HTR-8/SVneo (cell line): ENCODE measurements around the gene ALG12.

Experiments
- DNase-seq: peaks from one replicate; pipeline ENCODE4 v3.0.0; 2011; ENCODE audit warnings: low spot score, mixed read lengths; ENCODE audit not compliant: insufficient read length
- FAIRE-seq: peaks from 2 replicates; lab custom pipeline; 2011; peaks lifted over from hg19 to GRCh38; lab: Jason Lieb, UNC

ALG12 gene

DNA sequence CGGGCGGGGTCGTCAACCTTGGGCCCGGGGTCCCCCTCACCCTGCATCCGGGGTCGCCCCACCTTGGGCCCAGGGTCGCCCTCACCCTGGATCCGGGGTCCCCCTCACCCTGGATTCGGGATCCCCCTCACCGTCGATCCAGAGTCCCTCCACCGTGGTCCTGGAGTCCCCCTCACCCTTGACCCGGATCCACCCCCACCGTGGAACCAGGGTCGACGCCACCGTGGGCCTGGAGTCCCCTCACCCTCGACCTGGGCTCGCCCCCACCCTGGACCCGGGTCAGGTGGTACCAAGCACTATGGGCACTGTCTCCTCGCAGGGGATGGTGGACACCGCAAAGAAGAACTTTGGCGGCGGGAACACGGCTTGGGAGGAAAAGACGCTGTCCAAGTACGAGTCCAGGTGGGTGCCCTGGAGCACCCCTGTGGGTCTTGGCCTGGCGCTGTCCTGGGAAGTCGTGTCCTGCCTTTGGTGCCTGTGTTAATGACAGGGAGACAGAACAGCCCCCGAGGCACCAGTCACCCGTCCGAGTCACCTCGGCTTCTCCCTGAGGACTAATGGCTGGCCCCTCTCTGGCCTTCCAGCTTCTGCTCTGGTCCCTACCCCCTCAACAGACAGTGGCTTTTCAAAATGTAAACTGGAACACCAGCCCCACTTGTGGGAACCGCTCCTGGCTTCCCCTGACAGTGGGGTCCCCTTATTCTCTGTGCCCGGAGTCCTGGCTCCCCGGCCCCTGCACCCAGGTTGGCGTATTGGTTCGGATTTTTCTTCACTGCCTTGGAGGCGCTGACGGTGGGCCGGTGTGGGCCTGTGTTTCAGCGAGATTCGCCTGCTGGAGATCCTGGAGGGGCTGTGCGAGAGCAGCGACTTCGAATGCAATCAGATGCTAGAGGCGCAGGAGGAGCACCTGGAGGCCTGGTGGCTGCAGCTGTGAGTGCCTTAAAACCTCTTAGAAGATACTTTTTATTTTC lies 958 bp upstream of the ALG12 start:
- no peak for FAIRE-seq
- DNase-seq: no peak

DNA sequence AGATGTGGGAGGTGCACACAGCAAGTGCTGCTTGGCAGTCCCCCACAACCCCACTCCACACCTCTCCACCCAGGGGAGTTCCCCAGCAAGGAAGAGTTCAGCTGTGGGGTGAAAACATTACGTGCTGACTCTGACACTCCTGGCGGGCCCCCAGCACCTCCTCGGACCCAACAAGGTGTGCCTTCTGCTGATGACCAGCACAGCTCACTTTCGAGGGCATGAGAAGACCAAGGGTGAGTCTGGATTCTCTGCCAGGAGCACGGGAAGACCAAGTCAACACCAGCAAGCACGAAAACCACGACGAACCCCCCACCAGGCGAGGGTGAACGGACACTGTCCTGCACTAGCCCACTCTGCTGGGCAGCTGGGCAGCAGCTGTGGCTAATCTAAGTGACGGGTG lies 1.4 kb downstream of the ALG12 start:
- FAIRE-seq: no peak
- DNase-seq: no peak

DNA sequence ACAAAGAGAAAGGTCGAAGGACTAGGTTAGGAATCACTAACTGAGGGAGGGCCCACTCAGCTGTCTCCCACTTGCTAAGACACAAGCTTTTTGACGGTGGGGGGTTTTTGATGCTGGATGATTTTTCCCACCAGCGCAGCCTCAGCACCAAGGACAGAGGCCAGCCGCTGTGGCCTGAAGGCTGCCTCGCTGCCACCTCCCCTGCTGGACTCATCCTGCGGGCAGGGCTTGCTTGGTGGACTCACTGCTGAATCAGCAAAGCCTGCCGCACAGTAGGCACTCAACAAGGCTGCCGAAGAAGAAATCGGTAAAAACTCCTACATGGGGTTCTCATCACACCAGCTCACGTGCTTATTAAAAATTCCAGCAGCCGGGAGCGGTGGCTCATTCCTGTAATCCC lies 2.6 kb downstream of the ALG12 start:
- no peak for DNase-seq
- FAIRE-seq: no peak

DNA sequence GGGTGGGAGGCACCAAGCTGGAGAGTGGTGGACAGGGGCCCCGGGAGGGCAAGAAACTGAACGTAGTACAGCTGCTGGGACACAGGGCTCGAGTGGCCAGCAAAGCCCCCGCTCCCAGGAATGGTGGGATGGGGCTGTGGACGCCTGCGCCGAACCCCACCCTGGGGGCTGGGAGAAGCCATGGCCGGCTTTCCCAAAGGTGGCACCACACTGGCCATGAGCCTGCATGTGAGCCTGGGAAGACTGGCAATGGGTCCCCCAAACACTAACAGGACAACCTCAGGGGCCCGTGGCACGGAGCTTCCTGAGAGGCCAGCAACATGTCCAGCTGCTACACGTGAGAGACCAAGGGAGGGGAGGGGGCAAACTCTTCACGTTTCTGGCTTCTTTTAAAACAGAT lies 4.0 kb downstream of the ALG12 start:
- DNase-seq: no peak
- no peak for FAIRE-seq

DNA sequence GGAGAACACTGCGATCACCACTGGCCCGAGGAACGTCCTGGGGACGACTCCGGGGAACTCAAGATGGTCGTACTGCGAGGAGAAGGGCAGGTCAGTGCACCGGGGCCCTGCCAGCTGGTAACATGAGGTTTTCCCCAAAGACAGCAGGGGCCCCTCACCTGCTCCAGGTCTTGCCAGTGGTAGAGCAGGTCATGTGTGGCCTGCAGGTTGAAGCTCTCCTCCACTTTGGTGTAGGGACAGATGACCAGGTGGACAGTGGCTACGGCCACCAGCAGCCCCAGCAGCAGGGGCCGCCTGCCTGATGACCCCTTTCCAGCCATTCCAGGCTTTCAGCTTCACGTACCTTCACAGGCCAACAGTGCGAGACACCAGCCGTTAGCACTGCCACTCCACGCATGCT lies 4.8 kb downstream of the ALG12 start:
- FAIRE-seq: no peak

DNA sequence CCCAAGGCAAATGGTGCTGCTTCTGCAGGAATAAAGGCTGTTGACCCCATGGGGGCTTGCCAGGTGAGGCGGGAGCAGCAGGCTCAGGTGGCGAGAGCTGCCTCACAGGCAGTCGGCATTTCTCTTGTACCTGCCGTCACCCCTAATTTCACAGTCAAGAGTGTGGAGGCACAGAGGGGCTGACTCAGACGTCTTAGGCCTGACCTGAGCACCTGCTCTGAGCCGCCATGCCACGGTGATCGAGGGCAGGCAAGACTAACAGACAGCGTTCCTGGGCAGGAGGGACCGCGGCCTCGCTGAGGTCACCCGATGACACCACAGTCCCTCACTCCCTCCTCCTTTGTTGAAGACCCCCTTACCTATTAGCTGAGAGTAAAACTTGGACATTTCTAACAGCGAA lies 5.2 kb downstream of the ALG12 start:
- no peak for FAIRE-seq
- DNase-seq: no peak

More for the DNA sequence above, 4.8 kb downstream of the ALG12 start:
- no peak for DNase-seq

DNA sequence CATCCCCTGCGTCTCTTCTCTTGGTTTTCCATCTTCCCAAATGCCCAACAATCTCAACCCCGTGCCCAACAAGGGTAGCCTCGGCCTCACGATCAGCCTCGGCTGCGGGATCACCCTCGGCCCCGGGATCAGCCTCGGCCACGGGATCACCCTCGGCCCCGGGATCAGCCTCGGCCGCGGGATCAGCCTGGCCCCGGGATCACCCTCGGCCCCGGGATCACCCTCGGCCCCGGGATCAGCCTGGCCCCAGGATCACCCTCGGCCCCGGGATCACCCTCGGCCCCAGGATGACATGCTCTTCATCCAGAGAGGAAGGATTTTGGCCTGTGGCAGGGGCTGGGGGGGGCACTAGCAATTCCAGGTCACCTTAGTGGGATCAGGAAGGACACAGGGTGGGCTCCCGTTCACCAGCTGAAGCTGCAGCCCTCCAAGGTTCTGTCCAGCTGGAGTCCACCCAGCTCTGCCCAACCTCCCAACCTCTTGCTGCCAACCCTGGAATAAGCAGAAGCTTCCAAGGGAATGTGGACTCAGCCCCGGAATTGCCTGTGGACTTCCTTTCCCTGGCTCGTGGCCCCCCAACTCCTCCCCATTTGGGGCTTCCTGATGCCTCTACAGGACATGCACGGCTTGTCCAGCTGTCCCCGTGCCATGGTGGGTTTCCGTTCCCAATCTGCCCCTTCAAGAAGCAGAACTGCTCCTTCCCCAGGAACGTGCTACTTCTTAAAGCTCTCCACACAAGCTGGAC lies 6.2 kb downstream of the ALG12 start:
- DNase-seq (no peak), FAIRE-seq (no peak)

DNA sequence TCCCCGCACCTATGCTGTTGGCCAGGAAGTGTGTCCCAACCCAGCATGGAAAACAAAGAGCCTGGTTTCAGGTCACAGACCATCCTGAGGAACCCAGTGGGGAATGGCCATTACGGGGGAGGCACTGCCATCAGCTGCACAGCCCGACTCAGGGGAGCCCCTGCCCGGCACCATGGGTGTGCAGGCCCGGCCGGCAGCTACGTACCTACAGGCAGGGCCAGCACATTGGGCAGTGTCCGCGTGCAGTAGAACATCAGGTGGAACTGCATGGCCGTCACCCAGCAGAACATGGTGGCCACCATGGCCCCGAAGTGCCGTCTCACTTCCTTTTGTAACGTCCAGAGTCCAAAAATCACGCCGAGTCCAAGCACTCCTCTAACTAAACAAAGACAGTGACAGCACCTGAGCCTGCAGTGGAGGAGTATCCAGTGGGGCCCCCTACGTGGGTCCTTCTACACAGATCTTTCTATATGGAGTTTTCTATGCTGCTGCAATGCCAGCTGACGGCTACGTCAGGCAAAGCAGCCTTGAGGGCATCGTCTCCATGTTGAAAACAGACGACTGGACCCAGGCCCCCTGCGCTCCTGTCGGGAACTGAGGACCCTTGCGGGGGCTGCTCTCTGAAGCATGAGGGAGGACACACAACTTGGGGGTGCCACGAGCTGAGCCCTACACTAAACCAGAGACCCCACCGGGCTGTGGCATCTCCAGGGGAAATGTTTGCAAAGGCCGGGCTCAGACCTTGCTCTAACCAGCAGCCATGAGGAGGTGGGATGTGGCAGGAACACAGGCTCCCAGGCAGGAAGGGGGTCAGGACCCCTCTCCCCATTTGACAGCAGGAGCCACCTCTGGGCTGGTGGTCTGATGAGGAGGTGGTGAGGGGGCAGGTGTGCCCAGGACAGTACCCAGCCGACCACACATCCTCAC lies 7.7 kb downstream of the ALG12 start:
- FAIRE-seq (no peak), DNase-seq (no peak)

DNA sequence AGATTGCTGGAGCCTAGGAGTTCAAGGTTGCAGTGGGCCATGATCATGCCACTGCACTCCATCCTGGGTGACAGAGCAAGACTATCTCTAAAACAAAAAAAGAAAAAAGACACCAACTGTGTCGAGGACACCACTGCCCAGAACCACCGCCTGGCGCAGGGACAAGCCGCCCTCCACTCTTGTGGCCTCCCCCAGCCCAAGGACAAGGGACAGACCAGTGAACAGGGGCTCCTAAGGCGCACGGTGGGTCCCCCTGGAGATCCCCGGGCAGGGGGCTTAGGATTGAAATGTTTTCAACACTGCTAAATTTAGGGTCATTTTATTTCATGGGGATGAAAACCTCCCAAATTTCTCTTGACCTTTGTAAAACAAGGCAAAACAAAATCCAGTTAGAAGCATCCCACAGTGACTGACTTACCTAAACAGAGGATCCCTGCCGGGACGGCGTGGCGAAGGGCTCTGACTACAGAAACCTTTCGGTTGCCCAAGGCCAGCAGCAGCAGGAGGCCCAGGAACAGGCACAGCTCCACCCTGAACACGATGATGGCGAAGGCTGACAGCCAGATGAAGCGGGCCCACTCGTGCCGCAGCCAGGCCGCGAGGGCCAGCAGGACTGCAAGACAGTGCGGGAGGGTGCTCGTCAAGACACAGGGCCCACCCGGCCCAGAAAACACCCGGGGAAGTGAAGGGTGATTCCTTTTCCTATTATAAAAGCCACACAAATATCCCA lies 8.6 kb downstream of the ALG12 start:
- no peak for FAIRE-seq

DNA sequence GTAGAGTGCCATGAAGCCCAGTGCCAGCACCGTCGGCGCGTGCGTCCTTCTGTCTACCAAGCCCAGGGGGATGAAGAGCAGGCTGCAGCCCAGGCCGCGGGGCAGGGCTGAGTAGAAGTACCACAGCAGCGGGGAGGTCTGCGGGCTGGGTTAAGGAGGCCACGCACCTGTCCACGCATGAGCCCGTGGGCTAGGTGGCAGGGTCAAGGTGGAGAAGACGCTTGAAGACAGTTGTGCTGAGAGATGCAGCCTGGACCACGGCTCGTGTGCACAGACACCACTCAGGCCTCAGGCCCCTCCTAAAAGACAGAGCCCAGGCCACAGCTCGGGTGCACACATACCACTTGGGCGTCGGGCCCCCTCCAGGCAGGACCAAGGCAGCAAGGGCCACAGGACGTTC lies 10.4 kb downstream of the ALG12 start:
- DNase-seq (no peak), FAIRE-seq (no peak)

More for the DNA sequence above, 8.6 kb downstream of the ALG12 start:
- DNase-seq: no peak

DNA sequence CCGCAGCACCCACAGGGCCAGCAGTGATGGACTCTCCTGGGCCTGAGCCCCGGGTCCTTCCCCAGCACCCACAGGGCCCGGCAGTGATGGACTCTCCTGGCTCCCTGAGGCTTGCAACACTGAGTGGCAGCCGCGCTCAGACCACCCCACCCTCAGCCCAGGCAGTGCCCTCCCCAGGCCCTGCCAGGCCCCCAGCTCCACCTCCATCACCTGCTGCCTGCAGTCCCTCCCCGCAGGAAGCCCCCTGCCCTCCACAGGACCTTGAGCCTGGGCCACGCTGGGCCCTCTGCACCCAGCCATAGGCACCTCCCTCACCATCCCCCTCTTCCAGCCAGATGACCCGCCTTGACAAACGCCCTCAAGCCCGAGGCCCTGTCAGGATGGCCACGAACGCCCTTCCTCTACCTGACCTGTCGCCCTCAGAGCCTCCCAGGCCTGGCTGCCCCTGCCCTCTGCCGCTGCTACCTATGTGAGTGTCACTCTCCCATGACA lies 11.4 kb downstream of the ALG12 start:
- DNase-seq (no peak), FAIRE-seq (no peak)

DNA sequence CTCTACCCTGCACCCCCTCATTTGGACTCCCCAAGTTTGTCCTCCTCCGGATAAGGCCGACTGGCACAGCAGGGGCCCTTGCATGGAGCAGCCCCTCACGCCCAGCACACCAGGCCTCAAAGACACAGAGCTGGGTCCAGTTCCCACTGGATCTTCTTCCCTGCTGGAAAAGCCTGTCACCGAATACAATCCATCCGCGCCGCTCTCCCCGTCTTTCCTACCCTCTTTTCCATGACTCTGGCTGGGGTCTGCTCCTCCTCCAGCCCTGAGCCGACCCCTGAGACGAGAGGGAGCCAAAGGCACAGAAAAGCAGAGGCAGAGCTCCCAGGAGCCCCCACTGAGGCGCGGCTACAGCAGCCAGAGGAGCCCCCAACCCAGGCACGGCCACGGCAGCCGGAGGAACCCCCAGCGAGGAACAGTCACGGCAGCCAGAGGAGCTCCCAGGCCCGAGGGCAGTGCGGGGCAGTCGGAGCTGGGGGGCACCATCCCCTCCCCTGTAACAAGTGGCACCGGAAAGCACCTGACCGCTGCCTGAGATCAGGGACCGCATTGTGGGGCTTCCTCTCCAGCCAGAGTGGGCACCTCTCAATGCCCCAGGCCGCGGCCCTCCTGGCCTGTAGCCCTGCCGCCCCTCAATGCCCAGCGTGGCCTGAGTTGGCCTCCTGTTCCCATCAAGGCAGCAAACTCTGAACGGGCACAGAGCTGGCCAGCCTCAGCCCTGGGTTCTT lies 12.0 kb downstream of the ALG12 start:
- no peak for FAIRE-seq
- DNase-seq: no peak

DNA sequence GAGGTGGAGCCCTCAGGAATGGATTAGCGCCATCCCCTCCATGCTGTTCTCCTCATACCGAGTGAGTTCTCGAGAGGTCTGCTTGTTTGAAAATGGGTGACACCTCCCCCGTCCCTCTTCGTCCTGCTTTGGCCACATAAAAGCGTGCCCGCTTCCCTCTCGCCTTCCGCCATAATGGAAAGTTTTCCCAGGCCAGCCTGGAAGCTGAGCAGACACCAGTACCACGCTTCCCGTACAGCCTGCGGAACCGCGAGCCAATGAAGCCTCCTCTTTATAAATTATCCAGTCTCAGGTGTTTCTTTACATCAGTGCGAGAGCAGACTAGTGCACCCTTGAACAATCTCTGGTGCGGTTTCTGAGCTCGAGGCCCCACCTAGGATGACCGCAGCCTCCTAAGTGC lies 12.8 kb downstream of the ALG12 start:
- no peak for FAIRE-seq
- DNase-seq: no peak

DNA sequence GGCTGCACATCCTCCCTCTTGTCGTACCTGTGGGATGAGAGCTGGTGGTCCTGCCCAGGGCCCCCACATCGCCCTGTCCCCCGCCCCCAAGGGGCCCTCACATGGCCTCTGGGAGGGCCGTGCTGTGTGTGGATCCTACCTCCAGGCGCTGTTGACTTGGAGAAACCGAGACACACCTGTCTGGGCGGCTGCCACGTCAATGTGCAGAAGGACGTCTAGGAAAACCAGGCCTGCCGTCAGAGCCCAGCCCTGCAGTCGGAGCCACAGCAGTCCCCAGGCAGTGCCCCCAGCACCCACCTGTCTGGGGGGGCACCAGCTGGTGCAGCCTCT lies 14.2 kb downstream of the ALG12 start:
- FAIRE-seq (no peak), DNase-seq (no peak)

DNA sequence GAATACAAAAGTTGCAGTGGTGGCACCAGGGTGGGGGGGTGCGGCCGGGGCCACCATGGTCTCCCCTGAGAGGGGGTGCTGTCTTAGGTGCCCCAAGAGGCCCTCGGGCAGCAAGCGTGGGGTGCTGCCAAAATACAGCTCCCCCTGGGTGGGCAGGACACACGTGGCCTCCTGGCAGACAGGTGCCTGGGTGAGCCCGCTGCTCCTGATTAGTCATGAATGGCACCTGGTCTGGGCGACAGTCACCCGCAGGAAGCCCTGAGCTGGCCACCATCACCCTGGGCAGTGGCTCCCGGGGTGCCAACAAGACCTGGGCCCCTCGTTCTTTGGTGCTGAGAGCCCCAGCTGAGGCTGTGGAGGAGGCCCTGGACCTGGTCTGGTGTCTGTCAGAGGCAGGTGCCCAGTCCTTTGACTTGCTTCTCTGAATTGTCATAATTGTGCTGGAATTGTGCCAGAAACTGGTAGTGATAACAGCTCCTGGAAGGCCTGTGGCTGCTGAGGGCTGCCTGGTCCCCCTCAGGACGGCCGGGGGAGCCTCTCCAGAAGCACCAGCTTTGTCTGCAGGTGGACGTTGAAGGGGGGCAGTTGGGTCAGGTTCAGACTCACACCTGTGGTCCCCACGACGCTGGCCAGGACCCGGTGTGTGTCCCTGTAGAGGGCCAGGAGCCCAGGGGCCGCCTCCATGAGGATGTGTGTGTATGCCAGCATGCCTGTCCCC lies 14.8 kb downstream of the ALG12 start:
- no peak for FAIRE-seq
- no peak for DNase-seq

DNA sequence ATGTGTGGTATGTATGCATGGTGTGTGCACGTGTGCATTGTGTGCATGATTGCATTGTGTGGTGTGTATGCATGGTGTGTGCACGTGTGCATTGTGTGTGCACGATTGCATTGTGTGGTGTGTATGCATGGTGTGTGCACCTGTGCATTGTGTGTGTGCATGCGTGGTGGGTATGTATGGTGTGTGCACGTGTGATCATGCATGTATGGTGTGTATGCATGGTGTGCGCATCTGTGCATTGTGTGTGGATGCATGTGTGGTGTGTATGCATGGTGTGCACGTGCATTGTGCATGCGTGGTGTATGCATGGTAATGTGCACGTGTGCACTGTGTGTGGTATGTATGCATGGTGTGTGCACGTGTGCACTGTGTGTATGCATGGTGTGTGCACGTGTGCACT lies 16.8 kb downstream of the ALG12 start:
- no peak for DNase-seq
- FAIRE-seq: no peak

DNA sequence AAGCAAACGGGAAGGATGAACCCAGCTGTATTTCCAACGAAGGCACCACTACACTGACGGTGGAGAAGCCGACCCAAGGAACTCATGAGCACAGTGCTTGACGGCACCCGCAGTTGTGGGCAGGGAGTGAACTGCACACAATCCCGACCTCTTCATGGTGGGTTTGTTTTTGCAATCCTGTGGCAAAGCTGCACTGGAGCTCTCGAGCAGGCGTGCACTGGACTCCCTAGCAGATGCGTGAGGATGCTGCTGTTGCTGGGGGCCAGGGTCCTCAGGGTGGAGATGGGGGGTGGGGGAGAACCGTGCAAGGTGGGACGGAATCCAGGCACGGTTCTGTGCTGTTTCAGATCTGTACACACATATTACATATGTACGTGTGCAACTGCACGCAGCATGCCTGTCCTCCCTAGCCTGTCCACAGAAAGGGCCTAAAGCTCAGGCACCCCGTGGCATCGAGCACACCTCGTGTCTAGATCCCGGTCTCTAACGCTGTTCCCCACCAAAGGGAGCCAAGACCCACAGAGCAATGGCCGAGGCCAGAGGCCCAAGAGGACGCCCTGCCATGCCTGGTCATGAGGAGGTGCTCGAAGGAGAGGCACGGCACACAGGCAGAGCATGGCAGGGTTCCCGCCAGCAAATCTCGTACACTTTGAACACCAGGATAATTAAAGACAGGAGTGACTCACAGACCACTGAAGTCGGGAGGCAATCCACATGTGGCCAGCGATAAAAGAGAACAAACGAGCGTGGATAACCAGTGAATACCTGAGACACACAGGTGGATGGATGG lies 17.6 kb downstream of the ALG12 start:
- no peak for DNase-seq
- no peak for FAIRE-seq

DNA sequence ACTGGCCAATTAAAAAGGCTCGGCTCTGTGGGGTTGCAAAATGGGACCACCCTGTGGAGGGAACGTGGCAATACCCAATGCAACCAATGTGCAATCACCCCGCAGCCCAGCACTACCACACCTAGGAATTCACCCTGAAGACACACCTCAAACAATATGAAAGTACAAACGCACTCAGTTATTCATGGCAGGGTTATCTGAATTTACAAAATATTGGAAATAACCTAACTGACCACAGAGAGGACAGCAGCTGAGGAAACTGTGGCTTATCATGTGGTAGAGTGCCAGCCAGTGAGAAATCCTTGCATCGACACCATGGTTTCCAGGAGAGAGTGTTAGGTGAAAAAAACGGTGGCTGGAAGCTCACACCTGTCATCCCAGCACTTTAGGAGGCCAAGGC lies 18.7 kb downstream of the ALG12 start:
- FAIRE-seq (no peak), DNase-seq (no peak)
